Mesenchymal stem cell (in vitro differentiated cells and primary cell): ENCODE measurements around the gene ERBB4.
"Not testable (repeated sequence)": the region's sequence is repeated elsewhere in the genome, so short reads cannot be mapped to it uniquely, and the experiment has no call there.

Source experiments
- DNase-seq: peaks from one replicate; pipeline ENCODE4 v3.0.0-alpha.2; 2013
- H2AFZ ChIP-seq: one replicate; pipeline ENCODE4 v1.6.1; 2013; ENCODE audit warnings: low read depth, mild to moderate bottlenecking, control low read depth, inconsistent platforms, low read length, moderate library complexity
- H2AK5ac ChIP-seq: 2 replicates; pipeline ENCODE4 v1.6.1; 2013; ENCODE audit warnings: low read length, moderate library complexity, mild to moderate bottlenecking, inconsistent platforms; ENCODE audit not compliant: severe bottlenecking
- H2BK120ac ChIP-seq: one replicate; pipeline ENCODE4 v1.6.1; 2013; ENCODE audit warnings: low read depth, mild to moderate bottlenecking, inconsistent platforms, low read length, moderate library complexity
- H2BK12ac ChIP-seq, 2 experiments: one replicate each; pipeline ENCODE4 v1.6.1; 2013; ENCODE audit warnings: inconsistent platforms in 2 of 2, low read length in 2 of 2, mild to moderate bottlenecking in 2 of 2, moderate library complexity in 2 of 2, control low read depth in 1 of 2
- H2BK15ac ChIP-seq: one replicate; pipeline ENCODE4 v1.6.1; 2013; ENCODE audit warnings: mild to moderate bottlenecking, low read depth, inconsistent platforms; ENCODE audit not compliant: poor library complexity, severe bottlenecking
- H2BK5ac ChIP-seq: 2 replicates; pipeline ENCODE4 v1.6.1; 2013; ENCODE audit warnings: low read depth, mild to moderate bottlenecking, low read length, control low read depth, inconsistent platforms; ENCODE audit not compliant: poor library complexity, severe bottlenecking
- H3K14ac ChIP-seq, 2 experiments: one replicate each; pipeline ENCODE4 v1.6.1; 2013; ENCODE audit warnings: inconsistent platforms in 2 of 2, low read length in 2 of 2, control low read depth in 1 of 2, mild to moderate bottlenecking in 1 of 2, moderate library complexity in 1 of 2
- H3K18ac ChIP-seq, 2 experiments: one replicate each; pipeline ENCODE4 v1.6.1; 2013; ENCODE audit warnings: inconsistent platforms in 2 of 2, low read length in 2 of 2, control low read depth in 1 of 2, low read depth in 1 of 2, mild to moderate bottlenecking in 1 of 2
- H3K23ac ChIP-seq, 2 experiments: one replicate each; pipeline ENCODE4 v1.6.1; 2013; ENCODE audit warnings: inconsistent platforms in 2 of 2, low read length in 2 of 2, mild to moderate bottlenecking in 2 of 2, moderate library complexity in 2 of 2, control low read depth in 1 of 2
- H3K27ac ChIP-seq: 2 replicates; pipeline ENCODE4 v1.5.1; 2013; ENCODE audit warnings: mild to moderate bottlenecking, moderate library complexity, low read length, control low read depth, inconsistent platforms; ENCODE audit not compliant: poor library complexity, severe bottlenecking
- H3K27me3 ChIP-seq, 2 experiments: 2 replicates each; pipeline versions ENCODE4 v1.6.1 to v1.7.0; 2013; ENCODE audit warnings: low read length in 2 of 2, mild to moderate bottlenecking in 2 of 2, moderate library complexity in 2 of 2, control low read depth in 1 of 2, inconsistent platforms in 1 of 2; ENCODE audit not compliant: control insufficient read depth in 1 of 2, insufficient read depth in 1 of 2
- H3K36me3 ChIP-seq, 2 experiments: 2 replicates each; pipeline versions ENCODE4 v1.6.1 to v1.7.0; 2013; ENCODE audit warnings: low read length in 2 of 2, control low read depth in 1 of 2, inconsistent platforms in 1 of 2, low read depth in 1 of 2, mild to moderate bottlenecking in 1 of 2; ENCODE audit not compliant: insufficient read depth in 2 of 2, control insufficient read depth in 1 of 2
- H3K4ac ChIP-seq, 2 experiments: one replicate each; pipeline ENCODE4 v1.6.1; 2013; ENCODE audit warnings: inconsistent platforms in 2 of 2, low read length in 2 of 2, mild to moderate bottlenecking in 2 of 2, moderate library complexity in 2 of 2, control low read depth in 1 of 2, low read depth in 1 of 2
- H3K4me1 ChIP-seq: 2 replicates; pipeline ENCODE4 v1.6.1; 2013; ENCODE audit warnings: low read depth, low read length, control low read depth; ENCODE audit not compliant: control insufficient read depth, insufficient read depth
- H3K4me2 ChIP-seq: 2 replicates; pipeline ENCODE4 v1.6.1; 2013; ENCODE audit warnings: low read length, mild to moderate bottlenecking, inconsistent platforms; ENCODE audit not compliant: poor library complexity, severe bottlenecking
- H3K4me3 ChIP-seq, 2 experiments: 2 replicates each; pipeline versions ENCODE4 v1.5.1 to v1.7.0; 2013; ENCODE audit warnings: low read length in 2 of 2, mild to moderate bottlenecking in 2 of 2, control low read depth in 1 of 2, low read depth in 1 of 2; ENCODE audit not compliant: insufficient read depth in 1 of 2
- H3K79me1 ChIP-seq: replicated peaks from 2 replicates; pipeline ENCODE4 v1.6.1; 2013; ENCODE audit warnings: mild to moderate bottlenecking, control low read depth, low read length, inconsistent platforms; ENCODE audit not compliant: poor library complexity, severe bottlenecking
- H3K9ac ChIP-seq: 2 replicates; pipeline ENCODE4 v1.7.0; 2013; ENCODE audit warnings: mild to moderate bottlenecking, low read length, moderate library complexity
- H3K9me3 ChIP-seq: 2 replicates; pipeline ENCODE4 v1.7.0; 2013; ENCODE audit warnings: mild to moderate bottlenecking, low read length; ENCODE audit not compliant: control insufficient read depth
- H4K8ac ChIP-seq: one replicate; pipeline ENCODE4 v1.6.1; 2013; ENCODE audit warnings: inconsistent platforms, mild to moderate bottlenecking, low read length, moderate library complexity
- H4K91ac ChIP-seq: one replicate; pipeline ENCODE4 v1.6.1; 2013; ENCODE audit warnings: mild to moderate bottlenecking, low read length, inconsistent platforms
- WGBS: methylation state at CpG from one replicate; pipeline ENCODE4 v1.1.7; 2013; ENCODE audit warnings: mixed read lengths; 5-methylcytosine and 5-hydroxymethylcytosine counted together

Gene ERBB4

DNA sequence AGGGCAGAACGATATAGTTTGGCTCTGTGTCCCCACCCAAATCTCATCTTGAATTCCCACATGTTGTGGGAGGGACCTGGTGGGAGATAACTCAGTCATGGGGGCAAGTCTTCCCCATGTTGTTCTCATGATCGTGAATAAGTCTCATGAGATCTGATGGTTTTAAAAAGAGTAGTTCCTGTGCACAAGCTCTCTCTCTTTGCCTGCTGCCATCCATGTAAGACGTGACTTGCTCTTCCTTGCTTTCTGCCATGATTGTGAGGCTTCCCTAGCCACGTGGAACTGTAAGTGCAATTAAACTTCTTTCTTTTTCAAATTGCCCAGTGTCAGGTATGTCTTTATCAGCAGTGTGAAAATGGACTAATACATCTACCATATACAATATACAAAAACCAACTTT lies 76.9 kb downstream of the ERBB4 start:
- H3K27me3 ChIP-seq, DNase-seq, H2AFZ ChIP-seq, H3K79me1 ChIP-seq, H3K4me2 ChIP-seq, H3K4me3 ChIP-seq, H3K36me3 ChIP-seq, H3K9me3 ChIP-seq, H3K14ac ChIP-seq, H2AK5ac ChIP-seq, H3K4ac ChIP-seq, H4K8ac ChIP-seq, H2BK12ac ChIP-seq, H3K9ac ChIP-seq, H3K4me1 ChIP-seq, H3K18ac ChIP-seq, H2BK15ac ChIP-seq, H3K27ac ChIP-seq, H3K23ac ChIP-seq, H2BK5ac ChIP-seq, H2BK120ac ChIP-seq, H4K91ac ChIP-seq: not testable (repeated sequence)
- WGBS, result 95% methylated on average over 4 of the region's 4 CpGs

DNA sequence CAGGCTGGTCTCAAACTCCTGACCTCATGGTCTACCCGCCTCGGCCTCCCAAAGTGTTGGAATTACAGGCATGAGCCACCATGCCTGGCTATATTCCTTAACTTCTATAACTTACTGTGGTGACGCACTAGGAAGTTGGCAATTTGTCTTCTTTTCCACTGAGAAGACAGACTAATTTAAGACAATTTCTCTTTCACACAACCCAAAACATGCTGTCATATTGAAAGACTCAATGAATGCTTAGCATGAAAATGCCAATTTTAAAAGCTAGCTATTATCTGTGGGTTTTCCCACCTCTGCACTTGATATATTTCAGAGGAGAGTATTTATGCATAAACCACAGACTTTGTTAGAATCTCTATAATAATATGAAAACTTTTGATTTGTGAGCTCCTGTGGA lies 84.5 kb downstream of the ERBB4 start:
- WGBS, result 100% methylated on average over 3 of the region's 3 CpGs

GRCh38 chr2:212451786-212452231 lies 86.8 kb downstream of the ERBB4 start:
- 0% methylated on average over 1 of the region's 1 CpG for WGBS

More for the DNA sequence above, 84.5 kb downstream of the ERBB4 start:
- Histone ChIP-seq H3K18ac (no peak overlapping the region), H3K36me3 (no peaks in the 10 kb centered on the region), H3K9me3 (no peaks in the 10 kb centered on the region), H3K27me3 (no peaks in the 10 kb centered on the region), H2BK15ac (no peak overlapping the region), H3K79me1 (no peaks in the 10 kb centered on the region), H2BK120ac (no peak overlapping the region), H3K4me2 (no peak overlapping the region), H2AFZ (no peak overlapping the region), H2BK5ac (no peak overlapping the region), H3K23ac (no peak overlapping the region), H3K4ac (no peak overlapping the region), H2AK5ac (no peak overlapping the region), H4K8ac (no peak overlapping the region), H4K91ac (no peak overlapping the region), H3K4me3 (no peak overlapping the region), H2BK12ac (no peak overlapping the region), H3K4me1 (no peaks in the 10 kb centered on the region), H3K27ac (no peak overlapping the region), H3K14ac (no peak overlapping the region), H3K9ac (no peak overlapping the region)
- DNase-seq, result no peak

GRCh38 chr2:212448698-212449097 lies 89.9 kb downstream of the ERBB4 start:
- Histone ChIP-seq H3K9me3 (peaks cover 3% of the 10 kb centered on the region), H2AK5ac (no peak overlapping the region)

More at GRCh38 chr2:212451786-212452231, 86.8 kb downstream of the ERBB4 start:
- Histone ChIP-seq H3K4me2 (no peak overlapping the region), H4K8ac (no peak overlapping the region), H3K23ac (no peak overlapping the region), H3K18ac (no peak overlapping the region), H2BK12ac (no peak overlapping the region), H2BK120ac (no peak overlapping the region), H3K27ac (peak overlapping the region; percentile 88), H3K4me3 (no peak overlapping the region), H3K79me1 (no peaks in the 10 kb centered on the region), H3K36me3 (no peaks in the 10 kb centered on the region), H3K9ac (no peak overlapping the region), H3K27me3 (no peaks in the 10 kb centered on the region), H2AK5ac (no peak overlapping the region), H3K14ac (no peak overlapping the region), H2BK5ac (peak overlapping the region; percentile 14), H2AFZ (no peak overlapping the region), H2BK15ac (no peak overlapping the region), H3K4ac (no peak overlapping the region), H3K9me3 (no peaks in the 10 kb centered on the region), H3K4me1 (no peaks in the 10 kb centered on the region), H4K91ac (no peak overlapping the region)
- DNase-seq, result peak; percentile 21

More at GRCh38 chr2:212448698-212449097, 89.9 kb downstream of the ERBB4 start:
- Histone ChIP-seq H3K14ac (no peak overlapping the region), H3K36me3 (no peaks in the 10 kb centered on the region), H3K9ac (no peak overlapping the region), H3K79me1 (no peaks in the 10 kb centered on the region), H2AFZ (no peak overlapping the region), H3K18ac (no peak overlapping the region), H2BK5ac (no peak overlapping the region), H3K4me1 (no peaks in the 10 kb centered on the region), H2BK12ac (no peak overlapping the region), H3K23ac (no peak overlapping the region), H2BK15ac (no peak overlapping the region), H3K27ac (no peak overlapping the region), H4K8ac (no peak overlapping the region), H3K27me3 (no peaks in the 10 kb centered on the region), H4K91ac (no peak overlapping the region), H3K4me3 (no peak overlapping the region), H2BK120ac (no peak overlapping the region), H3K4ac (no peak overlapping the region), H3K4me2 (no peak overlapping the region)
- no peak for DNase-seq
- WGBS, result no CpG with 5 or more reads among the region's 1 CpG
